Endothelial cell of hepatic sinusoid (primary cell): Measurements from ENCODE around the gene MASTL.

Experiments
- in situ Hi-C: cut with HindIII; loops from 2 replicates; pipeline ENCODE4 v1.10.0; 2017; ENCODE audit warnings: low sequenced_read_pairs

Gene MASTL

DNA sequence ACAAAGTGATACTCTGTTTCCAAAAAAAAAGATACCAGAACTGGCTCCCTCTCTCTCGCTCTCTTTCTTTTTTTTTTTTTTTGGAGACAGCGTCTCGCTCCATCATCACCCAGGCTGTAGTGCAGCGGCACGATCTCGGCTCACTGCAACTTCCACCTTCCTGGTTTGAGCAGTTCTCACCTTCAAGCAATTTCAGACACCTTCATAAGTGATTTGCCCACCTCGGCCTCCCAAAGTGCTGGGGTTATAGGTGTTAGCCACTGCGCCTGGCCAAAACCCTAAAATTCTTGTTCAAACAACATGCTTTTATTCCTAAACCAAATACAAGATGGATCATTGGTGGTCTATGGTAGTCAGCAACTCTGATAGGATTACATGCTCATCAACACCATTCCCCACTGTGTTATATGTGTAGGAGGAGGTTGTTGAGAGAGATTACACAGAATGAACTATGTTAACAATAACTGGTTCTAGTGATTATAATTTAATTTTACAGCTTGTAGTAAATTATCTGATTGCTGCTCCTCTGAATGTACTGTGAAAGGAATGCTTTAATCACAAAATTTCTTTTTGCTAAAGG lies 69.9 kb downstream of the MASTL start:
- in situ Hi-C loops = no loop called here

DNA sequence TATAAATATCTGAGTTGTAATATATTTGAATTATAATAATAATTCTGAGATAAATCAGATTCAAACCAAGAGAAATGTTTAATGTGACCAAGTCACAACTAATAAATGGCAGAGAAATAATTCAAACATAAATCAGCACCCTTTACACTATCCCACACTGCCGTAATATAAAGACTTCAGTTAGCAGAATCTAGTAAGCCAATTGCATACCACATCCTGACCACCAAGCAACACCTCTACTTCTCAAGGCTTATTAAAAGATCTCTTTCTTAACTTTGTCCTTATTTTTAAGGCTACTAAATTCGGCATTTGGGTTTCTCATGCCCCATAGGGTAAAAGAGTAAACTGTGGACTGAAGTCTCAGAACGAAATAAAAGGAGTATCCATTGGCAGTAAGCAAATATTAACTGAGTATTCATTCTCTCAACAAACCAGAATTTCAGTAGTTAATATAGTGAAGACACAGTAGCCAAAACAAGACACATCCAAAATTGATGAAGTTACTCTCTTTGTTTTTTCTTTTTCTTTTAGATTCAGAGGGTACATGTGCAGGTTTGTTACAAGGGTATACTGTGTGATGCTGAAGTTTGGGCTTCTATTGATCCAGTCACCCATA lies 70.6 kb downstream of the MASTL start:
- in situ Hi-C loops = no loop called here

DNA sequence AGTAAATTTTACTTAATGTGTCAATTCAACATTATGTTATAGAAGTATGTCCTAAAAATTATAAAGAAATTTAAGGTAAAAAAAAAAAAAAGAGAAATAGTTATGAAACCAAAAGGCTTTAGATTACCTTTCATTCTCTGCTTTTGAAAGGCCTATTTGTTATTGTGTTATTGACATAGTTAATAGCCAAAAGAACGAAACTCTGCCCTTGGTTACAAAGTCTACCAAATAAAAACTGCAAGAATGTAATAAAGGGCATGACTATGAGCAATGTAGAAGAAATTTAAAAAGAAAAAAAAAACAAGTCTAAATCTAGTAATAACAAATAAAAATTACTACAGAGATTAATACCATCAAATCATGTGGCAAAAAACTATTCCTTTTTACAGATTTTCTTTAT lies 74.9 kb downstream of the MASTL start:
- in situ Hi-C loops = no loop called here

DNA sequence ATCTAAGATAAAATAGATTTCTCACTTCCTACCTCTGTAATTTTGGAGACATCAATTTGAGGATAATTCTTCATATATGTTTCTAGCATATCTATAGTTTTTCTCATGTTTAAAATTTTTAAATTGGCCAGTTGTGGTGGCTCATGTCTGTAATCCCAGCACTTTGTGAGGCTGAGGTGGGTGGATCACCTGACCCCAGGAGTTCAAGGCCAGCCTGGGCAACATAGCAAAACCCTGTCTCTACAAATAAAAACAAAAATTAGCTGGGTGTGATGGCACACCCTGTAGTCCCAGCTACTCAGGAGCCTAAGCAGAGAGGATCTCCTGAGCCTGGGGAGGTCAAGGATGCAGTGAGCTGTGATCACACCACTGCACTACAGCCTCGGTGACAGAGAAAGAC lies 80.6 kb downstream of the MASTL start:
- in situ Hi-C loops = no loop called here
